ENCODE measurements around the gene MITF.

GRCh38 chr3:69815970-69816369, 76.7 kb downstream of the MITF start:
- TF ChIP-seq CTCF (IDR thresholded peaks at IDR 0.05; ENCODE audit: low read depth, low read length, poor library complexity, severe bottlenecking) (no peak), EZH2phosphoT487 (IDR thresholded peaks at IDR 0.05; ENCODE audit: borderline replicate concordance, low read length) (no peak)
